Stimulated activated CD4-positive, alpha-beta T cell treated with anti-CD3 and anti-CD28 coated beads, Interleukin-12 subunit alpha, Interleukin-12 subunit beta, amount 100 ng/mL, for 24 hours (primary cell): ENCODE data around the gene EHMT1.
"Not testable (repeated sequence)": the region's sequence is repeated elsewhere in the genome, so short reads cannot be mapped to it uniquely, and the experiment has no call there.

ENCODE experiments used
- DNase-seq, 2 experiments: peaks; one replicate each; pipeline ENCODE4 v3.0.0-alpha.2; 2020; ENCODE audit warnings: low read depth in 2 of 2

EHMT1 gene

GRCh38 chr9:137590469-137591383, 28.1 kb upstream of the EHMT1 start, which contains the start of gene ZMYND19:
TSS of gene ZMYND19 (minus strand) at chr9:137590512. CDS start at chr9:137590263, 249 bp downstream.
- DNase-seq: peak; percentile 80 to 81

DNA sequence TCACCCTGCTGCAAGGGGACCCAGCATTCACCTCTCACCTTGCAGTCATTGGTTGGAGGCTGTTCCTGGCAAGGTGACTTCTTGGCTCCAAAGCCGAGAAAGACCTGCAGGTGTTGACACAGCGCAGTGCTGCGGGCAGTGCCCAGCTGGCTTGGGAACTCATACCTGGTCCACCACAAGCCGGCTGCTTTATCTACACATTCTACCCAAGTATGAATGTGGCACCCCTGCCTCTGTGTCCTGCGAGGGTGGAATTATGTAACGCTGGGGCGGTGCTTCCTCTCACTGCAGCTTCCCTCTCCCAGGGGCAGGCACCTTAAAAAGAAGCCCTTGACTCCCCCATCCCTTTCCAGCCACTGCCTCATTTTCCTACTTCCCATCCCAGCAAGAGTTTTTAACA, 26.0 kb upstream of the EHMT1 start:
- no peak for DNase-seq

- no peak for DNase-seq
These were observed 25.6 kb upstream of the EHMT1 start for GRCh38 chr9:137593176-137593575.

DNA sequence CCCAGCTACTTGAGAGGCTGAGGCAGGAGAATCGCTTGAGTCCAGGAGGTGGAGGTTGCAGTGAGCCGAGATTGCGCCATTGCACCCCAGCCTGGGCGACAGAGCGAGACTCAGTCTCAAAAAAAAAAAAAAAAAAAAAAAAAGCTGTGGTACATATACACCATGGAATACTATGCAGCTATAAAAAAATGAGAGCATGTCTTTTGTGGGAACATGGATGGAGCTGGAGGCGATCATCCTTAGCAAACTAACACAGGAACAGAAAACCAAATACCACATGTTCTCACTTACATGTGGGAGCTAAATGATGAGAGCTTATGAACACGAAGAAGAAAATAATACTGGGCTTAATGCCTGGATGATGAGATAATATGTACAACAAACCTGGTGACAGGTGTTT, 22.2 kb upstream of the EHMT1 start:
- DNase-seq: not testable (repeated sequence)

DNA sequence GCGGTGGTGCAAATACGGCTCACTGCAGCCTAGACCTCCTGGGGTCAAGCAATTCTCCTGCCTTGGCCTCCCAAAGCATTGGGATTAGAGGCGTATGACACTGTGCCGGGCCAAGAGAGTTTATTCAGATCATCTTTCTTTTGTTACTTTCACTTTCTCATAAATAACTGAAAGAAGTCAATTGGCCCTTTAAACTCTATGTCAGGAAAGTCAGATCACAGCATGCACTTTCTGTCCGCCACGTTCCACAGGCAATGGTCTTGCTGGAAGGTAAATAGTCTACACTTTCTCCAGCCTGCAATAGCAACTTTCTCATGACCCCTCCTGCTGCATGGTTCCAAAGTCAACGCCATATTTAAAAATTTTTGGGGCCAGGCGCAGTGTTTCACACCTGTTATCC, 19.9 kb upstream of the EHMT1 start:
- no peak for DNase-seq

- DNase-seq: no peak
These were observed 16.1 kb upstream of the EHMT1 start for GRCh38 chr9:137602661-137603060.

DNA sequence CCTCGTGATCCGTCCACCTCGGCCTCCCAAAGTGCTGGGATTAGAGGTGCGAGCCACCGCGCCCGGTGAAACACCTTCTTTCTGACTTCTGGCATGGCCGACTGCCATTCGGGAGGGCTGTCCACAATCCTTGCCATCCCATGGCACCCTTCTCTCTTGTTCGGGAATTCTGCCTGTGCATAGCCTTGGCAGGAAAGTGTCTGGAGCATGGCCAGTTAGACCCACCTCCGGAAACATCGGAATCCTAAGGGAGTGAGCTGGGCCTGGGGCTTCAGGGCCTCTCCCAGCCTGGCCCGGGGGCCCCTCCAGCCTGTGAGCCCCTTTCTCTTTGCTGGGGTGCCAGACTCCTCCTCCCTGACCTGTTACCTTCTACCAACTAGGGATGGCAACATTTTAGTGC, 14.9 kb upstream of the EHMT1 start:
- DNase-seq: no peak

- DNase-seq: no peak
These were observed 14.3 kb upstream of the EHMT1 start for GRCh38 chr9:137604345-137605086.

DNA sequence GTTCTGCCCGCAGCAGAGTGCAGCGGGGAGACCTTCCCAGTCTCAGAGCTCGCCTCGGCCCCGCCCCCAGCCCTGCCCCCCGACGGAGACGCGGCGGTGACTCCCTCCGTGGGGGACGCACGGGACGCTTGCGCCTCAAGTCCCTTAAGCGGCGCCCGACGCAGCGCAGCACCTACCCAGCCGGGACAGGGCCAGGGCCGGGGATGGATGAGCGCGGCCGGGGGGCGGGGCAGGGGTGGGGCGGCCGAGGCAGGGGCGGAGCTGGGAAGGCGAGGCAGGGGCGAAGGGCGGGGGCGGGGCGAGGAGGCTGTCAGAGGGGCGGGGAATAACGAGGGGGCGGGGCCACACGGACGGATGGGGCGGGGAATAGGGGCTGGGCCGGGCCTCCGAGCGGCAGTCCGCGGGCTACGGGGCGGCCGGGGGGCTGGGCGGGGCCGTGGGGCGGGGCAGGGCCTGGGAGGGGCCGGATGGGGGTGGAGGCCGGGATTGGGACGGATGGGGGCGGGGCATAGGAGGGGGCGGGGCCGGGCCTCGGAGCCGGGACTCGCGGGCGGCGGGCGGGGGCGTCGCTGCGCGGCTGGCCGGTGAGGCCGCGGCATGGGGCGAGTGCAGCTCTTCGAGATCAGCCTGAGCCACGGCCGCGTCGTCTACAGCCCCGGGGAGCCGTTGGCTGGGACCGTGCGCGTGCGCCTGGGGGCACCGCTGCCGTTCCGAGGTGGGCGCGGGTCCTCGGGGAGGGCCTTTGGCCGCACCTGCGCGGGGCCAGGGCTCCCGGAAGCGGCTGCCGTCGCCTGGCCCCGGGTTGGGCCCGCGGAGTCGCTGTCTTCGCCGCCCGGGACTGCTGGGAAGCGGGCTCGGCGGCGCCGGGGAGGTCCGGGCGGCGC, 13.4 kb upstream of the EHMT1 start, which contains the start of gene ARRDC1:
TSS of gene ARRDC1 (plus strand) at position 566 of the 884 bp plus-strand sequence. CDS start at position 598, 32 bp downstream.
- DNase-seq: peak; percentile 85 to 88

- no peak for DNase-seq
These were observed 12.7 kb upstream of the EHMT1 start for GRCh38 chr9:137606005-137606621.

- DNase-seq: no peak
These were observed 12.1 kb upstream of the EHMT1 start for GRCh38 chr9:137606734-137607138.

GRCh38 chr9:137607141-137607857, 11.5 kb upstream of the EHMT1 start:
- no peak for DNase-seq

- no peak for DNase-seq
These were observed 7.9 kb upstream of the EHMT1 start for GRCh38 chr9:137610944-137611343.

DNA sequence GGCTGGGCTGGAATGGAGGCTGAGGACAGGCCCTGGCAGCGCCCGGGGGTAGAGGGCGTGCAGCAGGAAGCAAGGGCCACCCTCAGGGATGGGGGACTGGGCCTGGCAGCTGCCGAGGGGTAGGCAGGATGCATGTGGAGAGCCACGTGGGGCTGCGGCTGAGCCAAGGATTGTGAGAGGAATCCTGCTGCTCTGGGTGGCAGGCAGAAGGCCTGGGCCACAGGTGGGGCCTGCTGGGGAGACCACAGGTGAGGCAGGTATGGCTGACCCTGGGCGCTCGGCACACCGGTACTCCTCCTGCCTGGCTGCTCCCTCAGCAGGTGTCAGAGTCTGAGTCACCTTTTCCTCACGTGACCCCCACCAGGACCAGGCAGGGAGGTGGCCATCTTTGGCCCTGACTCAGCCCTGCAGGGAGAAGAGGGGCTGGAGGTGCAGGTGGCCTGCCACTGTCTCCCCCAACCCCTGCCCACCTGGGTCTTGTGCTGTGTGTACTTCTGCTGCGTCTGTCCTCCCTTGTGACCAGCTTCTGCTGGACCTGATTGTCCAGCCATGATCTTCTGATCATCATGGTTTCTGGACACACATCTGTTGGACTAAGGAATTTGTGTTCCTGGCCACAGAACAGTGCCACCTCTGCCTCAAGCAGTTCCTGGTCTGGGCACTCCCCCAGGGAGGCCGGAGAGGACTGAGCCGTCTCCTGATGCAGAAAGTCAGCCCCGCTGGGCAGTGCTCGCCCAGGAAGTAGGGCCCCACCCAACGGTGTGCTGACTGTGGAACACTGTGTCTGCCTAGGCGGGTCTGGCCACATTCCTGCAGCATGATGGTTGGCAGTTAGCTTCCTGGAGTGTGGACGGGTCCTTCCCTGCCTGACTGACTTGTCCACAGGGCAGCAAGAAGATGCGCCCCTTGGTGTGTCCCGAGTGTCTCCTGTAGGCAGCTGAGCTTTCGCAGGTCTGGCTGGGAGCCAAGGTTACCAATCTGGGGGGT, 6.9 kb upstream of the EHMT1 start:
- no peak for DNase-seq

GRCh38 chr9:137612741-137613142, 6.1 kb upstream of the EHMT1 start:
- DNase-seq: no peak

DNA sequence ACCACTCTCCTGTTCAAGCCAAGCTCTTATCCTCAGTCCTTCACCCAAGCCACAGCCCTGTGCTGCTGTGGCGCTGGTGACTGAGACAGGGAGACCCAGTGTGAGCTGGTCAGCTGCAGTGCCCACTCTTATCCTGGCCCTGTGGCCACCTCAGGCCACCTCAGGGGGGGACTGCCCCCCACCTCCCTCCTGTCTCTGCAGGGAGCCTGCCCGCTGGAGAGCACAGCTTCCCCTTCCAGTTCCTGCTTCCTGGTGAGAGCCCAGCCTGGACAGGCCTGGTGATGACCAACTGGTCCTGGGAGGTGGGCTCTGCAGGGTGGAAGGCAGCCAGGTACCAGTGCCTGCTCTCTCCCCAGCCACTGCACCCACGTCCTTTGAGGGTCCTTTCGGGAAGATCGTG, 5.5 kb upstream of the EHMT1 start:
- DNase-seq: no peak

DNA sequence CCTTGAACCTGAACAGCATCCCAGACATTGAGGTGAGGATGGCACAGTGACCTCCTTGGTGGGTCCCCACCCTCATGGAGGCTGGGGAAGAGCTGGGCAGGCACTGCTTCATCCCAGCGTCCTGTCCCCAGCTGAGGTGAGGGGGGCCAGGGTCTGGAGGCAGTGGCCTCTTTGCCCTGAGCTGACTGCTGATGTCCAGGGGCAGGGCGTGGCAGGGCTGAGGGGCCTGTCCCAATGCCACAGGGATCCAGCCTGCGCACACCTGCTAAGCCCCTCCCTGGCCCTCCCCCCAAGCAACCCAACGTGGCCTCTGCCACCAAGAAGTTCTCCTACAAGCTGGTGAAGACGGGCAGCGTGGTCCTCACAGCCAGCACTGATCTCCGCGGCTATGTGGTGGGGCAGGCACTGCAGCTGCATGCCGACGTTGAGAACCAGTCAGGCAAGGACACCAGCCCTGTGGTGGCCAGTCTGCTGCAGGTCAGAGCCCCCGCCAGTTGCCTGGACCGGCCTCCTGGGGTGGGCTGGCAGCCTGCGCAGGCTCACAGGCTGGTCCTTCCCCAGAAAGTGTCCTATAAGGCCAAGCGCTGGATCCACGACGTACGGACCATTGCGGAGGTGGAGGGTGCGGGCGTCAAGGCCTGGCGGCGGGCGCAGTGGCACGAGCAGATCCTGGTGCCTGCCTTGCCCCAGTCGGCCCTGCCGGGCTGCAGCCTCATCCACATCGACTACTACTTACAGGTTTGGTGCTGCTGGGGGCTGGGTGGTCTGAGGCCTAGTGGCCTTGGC, 4.9 kb upstream of the EHMT1 start:
- DNase-seq: no peak

DNA sequence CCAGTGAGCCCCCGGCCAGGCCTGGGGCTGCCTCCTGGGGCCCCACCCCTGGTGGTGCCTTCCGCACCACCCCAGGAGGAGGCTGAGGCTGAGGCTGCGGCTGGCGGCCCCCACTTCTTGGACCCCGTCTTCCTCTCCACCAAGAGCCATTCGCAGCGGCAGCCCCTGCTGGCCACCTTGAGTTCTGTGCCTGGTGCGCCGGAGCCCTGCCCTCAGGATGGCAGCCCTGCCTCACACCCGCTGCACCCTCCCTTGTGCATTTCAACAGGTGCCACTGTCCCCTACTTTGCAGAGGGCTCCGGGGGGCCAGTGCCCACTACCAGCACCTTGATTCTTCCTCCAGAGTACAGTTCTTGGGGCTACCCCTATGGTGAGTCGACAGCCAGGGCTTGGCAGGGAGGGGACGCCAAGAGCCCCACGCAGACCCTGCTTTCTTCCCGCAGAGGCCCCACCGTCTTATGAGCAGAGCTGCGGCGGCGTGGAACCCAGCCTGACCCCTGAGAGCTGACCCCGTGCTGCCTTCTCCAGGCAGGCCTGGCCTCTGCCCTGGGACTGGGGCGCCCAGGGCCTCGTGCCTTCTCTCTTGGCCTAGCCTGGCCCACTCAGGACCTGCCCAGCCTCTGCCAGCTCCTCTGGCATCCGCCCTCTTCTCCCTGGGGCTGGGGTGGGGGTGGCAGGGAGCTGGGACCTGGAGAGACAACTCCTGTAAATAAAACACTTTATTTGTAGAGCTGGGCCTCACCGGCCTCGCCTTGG, 4.0 kb upstream of the EHMT1 start:
- no peak for DNase-seq
